Measurements from ENCODE around the gene FAF1. TPM values are rescaled to one million over a fixed set of nuclear protein-coding genes. Genes with fewer than 3 reads are reported as not detected.

The FAF1 gene
- total RNA-seq, 2 experiments from 2014 or later, result 42.3 to 114 TPM

DNA sequence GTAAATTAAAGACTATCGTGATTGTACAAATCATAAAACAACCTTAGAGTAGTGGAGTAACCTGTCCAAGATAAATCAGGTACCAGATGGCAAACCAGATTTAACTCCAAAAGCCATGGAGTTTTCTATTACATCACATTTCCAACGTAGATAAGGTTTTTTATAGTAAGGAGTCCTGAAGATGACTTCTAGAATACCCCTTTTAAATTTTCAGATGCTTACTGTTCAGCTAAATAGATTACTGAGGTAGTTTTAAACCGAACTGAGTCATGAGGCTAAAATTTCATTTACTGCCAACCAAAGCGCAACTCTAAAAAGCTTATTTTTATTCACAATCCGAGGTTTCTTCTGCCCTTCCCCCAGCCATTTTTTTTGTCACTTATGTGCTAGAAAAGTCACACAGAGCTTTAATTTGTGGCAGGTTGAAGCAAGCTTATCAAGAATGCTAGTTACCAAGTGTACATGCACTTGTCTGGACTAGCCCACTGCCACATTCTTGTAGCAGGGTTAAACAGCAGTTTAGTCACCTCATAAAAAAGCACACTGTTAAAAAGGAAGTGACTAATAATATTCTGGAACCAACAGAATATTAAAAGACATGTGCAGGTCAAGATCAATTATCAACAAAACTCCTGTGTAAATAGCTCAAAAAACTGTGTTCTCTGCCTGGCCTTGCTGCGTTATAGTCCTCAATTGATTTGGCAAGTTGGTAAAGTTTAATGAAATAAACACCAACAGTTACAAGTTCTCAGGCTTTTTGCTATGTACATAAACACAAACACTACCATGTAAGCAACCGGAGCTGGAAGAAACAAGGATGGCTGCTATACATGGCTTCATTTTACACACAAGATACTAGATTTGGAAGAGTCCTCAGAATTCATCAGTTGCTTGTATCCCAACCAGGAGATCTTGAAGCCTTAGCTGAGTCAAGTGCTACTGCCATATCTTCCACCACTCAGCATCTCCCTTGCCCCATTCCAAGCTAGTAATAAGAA is 356.5 kb downstream of the FAF1 start:
- no peak overlapping the region for H3K27ac ChIP-seq (ENCODE audit: low read depth, low read length, poor library complexity, severe bottlenecking)
- DNase-seq (ENCODE audit: low spot score), result no peak
- no TSS peak for BruUV-seq (replicated peaks)
- H3K4me2 ChIP-seq (ENCODE audit: low read length), result no peak overlapping the region
- no peaks in the 10 kb centered on the region for H3K4me1 ChIP-seq (ENCODE audit: insufficient read depth, low read length, poor library complexity, severe bottlenecking)
- H4K20me1 ChIP-seq (ENCODE audit: insufficient read depth, low read length), result no peaks in the 10 kb centered on the region
- TF ChIP-seq, protein P1, sequence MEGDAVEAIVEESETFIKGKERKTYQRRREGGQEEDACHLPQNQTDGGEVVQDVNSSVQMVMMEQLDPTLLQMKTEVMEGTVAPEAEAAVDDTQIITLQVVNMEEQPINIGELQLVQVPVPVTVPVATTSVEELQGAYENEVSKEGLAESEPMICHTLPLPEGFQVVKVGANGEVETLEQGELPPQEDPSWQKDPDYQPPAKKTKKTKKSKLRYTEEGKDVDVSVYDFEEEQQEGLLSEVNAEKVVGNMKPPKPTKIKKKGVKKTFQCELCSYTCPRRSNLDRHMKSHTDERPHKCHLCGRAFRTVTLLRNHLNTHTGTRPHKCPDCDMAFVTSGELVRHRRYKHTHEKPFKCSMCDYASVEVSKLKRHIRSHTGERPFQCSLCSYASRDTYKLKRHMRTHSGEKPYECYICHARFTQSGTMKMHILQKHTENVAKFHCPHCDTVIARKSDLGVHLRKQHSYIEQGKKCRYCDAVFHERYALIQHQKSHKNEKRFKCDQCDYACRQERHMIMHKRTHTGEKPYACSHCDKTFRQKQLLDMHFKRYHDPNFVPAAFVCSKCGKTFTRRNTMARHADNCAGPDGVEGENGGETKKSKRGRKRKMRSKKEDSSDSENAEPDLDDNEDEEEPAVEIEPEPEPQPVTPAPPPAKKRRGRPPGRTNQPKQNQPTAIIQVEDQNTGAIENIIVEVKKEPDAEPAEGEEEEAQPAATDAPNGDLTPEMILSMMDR (conservative IDR thresholded peaks at IDR 0.05; ENCODE audit: low read length), result no peak
- H2AFZ ChIP-seq (ENCODE audit: low read length), result no peak overlapping the region
- no peaks in the 10 kb centered on the region for H3K36me3 ChIP-seq (ENCODE audit: insufficient read depth, low read length)
- no peaks in the 10 kb centered on the region for H3K9me3 ChIP-seq (ENCODE audit: low read length)
- ChIA-PET POLR2A (no interaction called here), CTCF (ENCODE audit: unreplicated experiment) (no interaction called here)
- H3K79me2 ChIP-seq (ENCODE audit: insufficient read depth, low read depth, low read length), result no peaks in the 10 kb centered on the region
- intact Hi-C loops (cut with micrococcal nuclease; ENCODE audit: unreplicated experiment), result no loop called here
- no peak overlapping the region for H3K4me3 ChIP-seq (ENCODE audit: low read depth, low read length, poor library complexity, severe bottlenecking)
- H3K9me2 ChIP-seq (ENCODE audit: insufficient read depth, low read length), result no peaks in the 10 kb centered on the region

DNA sequence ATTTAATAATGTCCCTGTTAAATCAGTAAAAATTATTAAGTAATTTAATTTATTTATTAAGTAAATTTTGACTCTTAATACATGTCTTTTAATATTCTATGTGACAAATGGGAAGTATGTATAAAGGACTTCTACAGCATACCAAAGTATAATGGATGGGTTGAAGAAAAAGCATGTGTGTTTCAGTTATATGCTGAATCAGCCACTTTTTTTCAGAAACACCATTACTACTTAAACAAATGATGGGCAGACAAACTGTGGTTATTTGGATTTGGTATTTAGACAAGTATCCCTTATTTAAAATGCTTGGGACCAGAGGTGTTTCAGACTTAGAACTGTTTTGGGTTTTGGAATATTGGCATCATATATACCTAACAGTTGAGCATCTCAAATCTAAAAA is 360.5 kb downstream of the FAF1 start:
- no peaks in the 10 kb centered on the region for H3K9me3 ChIP-seq (ENCODE audit: low read length)
- H3K79me2 ChIP-seq (ENCODE audit: insufficient read depth, low read depth, low read length), result no peaks in the 10 kb centered on the region
- no peak overlapping the region for H3K4me3 ChIP-seq (ENCODE audit: low read depth, low read length, poor library complexity, severe bottlenecking)
- H3K27ac ChIP-seq (ENCODE audit: low read depth, low read length, poor library complexity, severe bottlenecking), result no peak overlapping the region
- no peak overlapping the region for H3K4me2 ChIP-seq (ENCODE audit: low read length)
- no TSS peak for BruUV-seq (replicated peaks)
- no peaks in the 10 kb centered on the region for H4K20me1 ChIP-seq (ENCODE audit: insufficient read depth, low read length)
- ChIA-PET CTCF (ENCODE audit: unreplicated experiment) (no interaction called here), POLR2A (no interaction called here)
- no peaks in the 10 kb centered on the region for H3K4me1 ChIP-seq (ENCODE audit: insufficient read depth, low read length, poor library complexity, severe bottlenecking)
- no peaks in the 10 kb centered on the region for H3K9me2 ChIP-seq (ENCODE audit: insufficient read depth, low read length)
- H2AFZ ChIP-seq (ENCODE audit: low read length), result no peak overlapping the region
- intact Hi-C loops (cut with micrococcal nuclease; ENCODE audit: unreplicated experiment), result no loop called here
- peaks cover 12% of the 10 kb centered on the region for H3K36me3 ChIP-seq (ENCODE audit: insufficient read depth, low read length)
- TF ChIP-seq, protein P1 (conservative IDR thresholded peaks at IDR 0.05; ENCODE audit: low read length), result no peak
- no peak for TF ChIP-seq EZH2phosphoT487 (IDR thresholded peaks at IDR 0.05; ENCODE audit: borderline replicate concordance, low read depth, low read length)
- DNase-seq (ENCODE audit: low spot score), result no peak

DNA sequence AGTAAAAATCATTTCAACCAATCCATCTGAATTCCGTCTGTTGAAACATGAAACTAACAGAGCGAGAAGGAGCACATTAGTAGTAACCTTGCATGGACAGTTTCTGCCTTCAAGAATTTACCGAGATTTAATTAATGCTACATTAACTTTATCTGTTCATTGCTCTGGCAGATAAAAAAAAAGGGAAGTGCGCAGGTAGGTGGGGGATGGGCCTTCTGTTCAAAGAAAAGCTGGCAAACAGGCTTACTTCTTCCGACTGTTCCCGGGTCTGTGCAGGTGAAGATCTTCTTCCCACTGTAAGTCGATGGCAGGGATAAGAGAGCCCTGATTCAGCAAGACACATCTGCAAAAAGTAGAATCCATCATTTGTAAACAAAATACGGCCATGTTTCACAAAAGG is 364.2 kb downstream of the FAF1 start:
- H3K9me2 ChIP-seq (ENCODE audit: insufficient read depth, low read length), result no peaks in the 10 kb centered on the region
- intact Hi-C loops (cut with micrococcal nuclease; ENCODE audit: unreplicated experiment), result no loop called here
- BruUV-seq (replicated peaks), result no TSS peak
- DNase-seq (ENCODE audit: low spot score), result no peak
- TF ChIP-seq, protein P1 (conservative IDR thresholded peaks at IDR 0.05; ENCODE audit: low read length), result no peak
- TF ChIP-seq EZH2phosphoT487 (IDR thresholded peaks at IDR 0.05; ENCODE audit: borderline replicate concordance, low read depth, low read length), result no peak
- no peak overlapping the region for H2AFZ ChIP-seq (ENCODE audit: low read length)
- H3K4me2 ChIP-seq (ENCODE audit: low read length), result no peak overlapping the region
- CTCF ChIA-PET (ENCODE audit: unreplicated experiment), result no interaction called here
- peaks cover 25% of the 10 kb centered on the region for H3K36me3 ChIP-seq (ENCODE audit: insufficient read depth, low read length)
- H4K20me1 ChIP-seq (ENCODE audit: insufficient read depth, low read length), result no peaks in the 10 kb centered on the region
- no peaks in the 10 kb centered on the region for H3K4me1 ChIP-seq (ENCODE audit: insufficient read depth, low read length, poor library complexity, severe bottlenecking)
- no peaks in the 10 kb centered on the region for H3K79me2 ChIP-seq (ENCODE audit: insufficient read depth, low read depth, low read length)
- POLR2A ChIA-PET, result interaction anchor here (0.7 to 0.9 kb wide), 2 partner anchors 13 to 173 kb away, joined by 3 to 4 read pairs; no protein-coding TSS in a partner anchor
- no peak overlapping the region for H3K27ac ChIP-seq (ENCODE audit: low read depth, low read length, poor library complexity, severe bottlenecking)
- no peaks in the 10 kb centered on the region for H3K9me3 ChIP-seq (ENCODE audit: low read length)
- H3K4me3 ChIP-seq (ENCODE audit: low read depth, low read length, poor library complexity, severe bottlenecking), result no peak overlapping the region

All from OCI-LY7 (cell line).